ENCODE measurements around the gene TNNI2.

GRCh38 chr11:1840780-1841480, 2.1 kb downstream of the TNNI2 start:
- TF ChIP-seq TAF1 (IDR thresholded peaks at IDR 0.05; ENCODE audit: low read depth) = no peak
- no peak for TF ChIP-seq MAX (IDR thresholded peaks at IDR 0.05)
- TF ChIP-seq TCF12 (IDR thresholded peaks at IDR 0.05; ENCODE audit: low read depth) = no peak
- no peak for TF ChIP-seq ZBTB7A (IDR thresholded peaks at IDR 0.05; ENCODE audit: low read depth)
- no peak for TF ChIP-seq NFIC (IDR thresholded peaks at IDR 0.05)
- no peak for TF ChIP-seq EP300 (IDR thresholded peaks at IDR 0.05; ENCODE audit: borderline replicate concordance)
- TF ChIP-seq, protein P1, sequence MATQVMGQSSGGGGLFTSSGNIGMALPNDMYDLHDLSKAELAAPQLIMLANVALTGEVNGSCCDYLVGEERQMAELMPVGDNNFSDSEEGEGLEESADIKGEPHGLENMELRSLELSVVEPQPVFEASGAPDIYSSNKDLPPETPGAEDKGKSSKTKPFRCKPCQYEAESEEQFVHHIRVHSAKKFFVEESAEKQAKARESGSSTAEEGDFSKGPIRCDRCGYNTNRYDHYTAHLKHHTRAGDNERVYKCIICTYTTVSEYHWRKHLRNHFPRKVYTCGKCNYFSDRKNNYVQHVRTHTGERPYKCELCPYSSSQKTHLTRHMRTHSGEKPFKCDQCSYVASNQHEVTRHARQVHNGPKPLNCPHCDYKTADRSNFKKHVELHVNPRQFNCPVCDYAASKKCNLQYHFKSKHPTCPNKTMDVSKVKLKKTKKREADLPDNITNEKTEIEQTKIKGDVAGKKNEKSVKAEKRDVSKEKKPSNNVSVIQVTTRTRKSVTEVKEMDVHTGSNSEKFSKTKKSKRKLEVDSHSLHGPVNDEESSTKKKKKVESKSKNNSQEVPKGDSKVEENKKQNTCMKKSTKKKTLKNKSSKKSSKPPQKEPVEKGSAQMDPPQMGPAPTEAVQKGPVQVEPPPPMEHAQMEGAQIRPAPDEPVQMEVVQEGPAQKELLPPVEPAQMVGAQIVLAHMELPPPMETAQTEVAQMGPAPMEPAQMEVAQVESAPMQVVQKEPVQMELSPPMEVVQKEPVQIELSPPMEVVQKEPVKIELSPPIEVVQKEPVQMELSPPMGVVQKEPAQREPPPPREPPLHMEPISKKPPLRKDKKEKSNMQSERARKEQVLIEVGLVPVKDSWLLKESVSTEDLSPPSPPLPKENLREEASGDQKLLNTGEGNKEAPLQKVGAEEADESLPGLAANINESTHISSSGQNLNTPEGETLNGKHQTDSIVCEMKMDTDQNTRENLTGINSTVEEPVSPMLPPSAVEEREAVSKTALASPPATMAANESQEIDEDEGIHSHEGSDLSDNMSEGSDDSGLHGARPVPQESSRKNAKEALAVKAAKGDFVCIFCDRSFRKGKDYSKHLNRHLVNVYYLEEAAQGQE (IDR thresholded peaks at IDR 0.05; ENCODE audit: low read depth) = no peak
- TF ChIP-seq CREB1 (IDR thresholded peaks at IDR 0.05; ENCODE audit: low read depth) = no peak
- TF ChIP-seq CEBPB (IDR thresholded peaks at IDR 0.05) = no peak
- no peak for TF ChIP-seq YY1 (IDR thresholded peaks at IDR 0.05; ENCODE audit: low read depth)
- TF ChIP-seq, protein P2, sequence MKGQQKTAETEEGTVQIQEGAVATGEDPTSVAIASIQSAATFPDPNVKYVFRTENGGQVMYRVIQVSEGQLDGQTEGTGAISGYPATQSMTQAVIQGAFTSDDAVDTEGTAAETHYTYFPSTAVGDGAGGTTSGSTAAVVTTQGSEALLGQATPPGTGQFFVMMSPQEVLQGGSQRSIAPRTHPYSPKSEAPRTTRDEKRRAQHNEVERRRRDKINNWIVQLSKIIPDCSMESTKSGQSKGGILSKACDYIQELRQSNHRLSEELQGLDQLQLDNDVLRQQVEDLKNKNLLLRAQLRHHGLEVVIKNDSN (IDR thresholded peaks at IDR 0.05) = no peak
- TF ChIP-seq RAD21 (IDR thresholded peaks at IDR 0.05; ENCODE audit: low read depth) = no peak
